GM10847 (cell line): ENCODE measurements around the gene ADAMTS2.

Experiments used
- POLR2A ChIP-seq: IDR thresholded peaks from 2 replicates; pipeline ENCODE4 v1.6.1; 2011; ENCODE audit not compliant: insufficient read length; ENCODE audit errors: extremely low read depth

ADAMTS2 gene

GRCh38 chr5:179251276-179251969 is 93.8 kb downstream of the ADAMTS2 start:
- no peak for TF ChIP-seq POLR2A

DNA sequence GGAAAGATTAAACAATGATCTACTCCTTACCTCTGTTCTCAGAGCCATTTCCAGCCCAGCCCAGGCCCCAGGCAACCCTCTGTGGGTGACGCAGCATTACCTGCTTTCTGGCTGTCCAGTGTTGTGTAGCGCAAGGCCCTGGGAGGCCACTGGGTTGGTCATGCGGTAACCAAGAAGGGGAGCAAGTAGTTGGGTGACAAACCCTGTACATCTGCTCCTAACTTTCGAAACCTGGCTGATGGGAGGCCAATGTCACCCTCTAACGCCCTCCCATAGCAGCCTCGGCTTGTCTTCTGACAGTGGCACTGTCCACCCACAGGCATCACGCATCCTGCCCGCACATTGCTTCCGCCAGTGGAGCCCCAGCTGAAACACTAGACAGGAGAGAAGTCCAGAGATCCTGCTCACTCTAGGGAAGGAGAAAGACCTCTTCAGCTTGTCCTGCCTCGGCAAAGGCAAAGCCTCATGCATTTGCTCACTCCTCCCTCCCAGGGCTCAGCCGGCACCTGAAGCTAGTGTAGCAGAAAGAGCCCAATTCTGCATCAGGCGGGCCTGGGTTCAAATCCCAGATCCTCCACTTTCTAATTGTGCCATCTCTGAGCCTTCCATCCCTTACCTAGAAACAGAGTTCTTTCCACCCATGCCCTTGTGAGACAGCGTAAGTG is 94.6 kb downstream of the ADAMTS2 start:
- TF ChIP-seq POLR2A: no peak

DNA sequence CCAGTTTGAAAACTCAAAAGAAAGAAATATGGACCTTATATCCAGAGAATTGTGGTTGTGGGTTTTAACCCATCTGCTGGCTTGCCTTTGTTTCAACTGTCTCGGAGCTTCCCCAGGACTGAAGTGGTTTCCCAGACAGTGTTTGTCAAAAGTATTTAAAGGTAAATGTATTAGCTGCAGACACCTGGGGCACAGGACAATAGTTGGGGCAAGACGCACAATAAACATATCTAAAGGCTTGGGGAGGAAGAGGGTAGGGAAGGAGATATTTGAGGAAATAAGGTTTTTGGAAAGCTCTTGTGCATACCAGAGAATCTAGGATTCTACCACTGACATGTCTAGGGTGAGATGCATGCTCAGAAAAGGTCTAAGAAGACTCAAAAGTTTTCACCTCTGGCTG is 99.0 kb downstream of the ADAMTS2 start:
- no peak for TF ChIP-seq POLR2A

DNA sequence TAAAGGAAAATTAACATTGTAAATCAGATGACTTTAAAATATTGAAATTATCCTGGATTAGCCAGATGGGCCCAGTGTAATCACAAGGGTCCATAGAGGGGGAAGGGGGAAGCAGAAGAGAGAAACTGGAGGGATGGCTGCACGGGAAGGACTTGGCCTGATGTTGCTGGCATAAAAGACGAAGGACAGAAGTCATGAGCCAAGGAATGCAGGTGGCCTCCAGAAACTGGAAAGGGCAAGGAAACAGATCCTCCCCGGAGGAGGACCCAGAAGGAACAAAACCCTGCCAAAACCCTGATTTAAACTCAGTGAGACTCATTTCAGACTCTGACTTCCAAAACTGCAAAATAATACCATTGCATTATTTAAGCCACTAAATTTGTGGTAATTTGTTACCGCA is 100.2 kb downstream of the ADAMTS2 start:
- TF ChIP-seq POLR2A: no peak

DNA sequence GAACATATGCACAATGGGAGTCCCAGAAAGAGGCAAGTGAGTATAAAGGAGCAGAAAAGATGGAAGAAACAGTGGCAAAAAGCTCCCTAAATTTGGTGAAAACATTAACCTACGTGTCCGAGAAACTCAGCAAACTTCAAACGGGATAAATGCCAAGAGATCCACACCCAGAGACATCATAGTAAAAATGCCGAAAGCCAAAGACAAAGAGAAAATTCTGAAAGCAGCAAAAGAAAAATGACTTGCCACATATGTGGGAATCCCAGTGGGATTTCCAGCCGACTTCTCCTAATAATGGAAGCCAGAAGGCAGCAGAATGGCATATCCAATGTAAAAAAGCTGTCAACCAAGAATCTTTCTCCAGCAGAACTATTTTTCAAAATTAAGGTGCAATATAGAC is 101.2 kb downstream of the ADAMTS2 start:
- TF ChIP-seq POLR2A: no peak

GRCh38 chr5:179243333-179243732 is 101.9 kb downstream of the ADAMTS2 start:
- no peak for TF ChIP-seq POLR2A

DNA sequence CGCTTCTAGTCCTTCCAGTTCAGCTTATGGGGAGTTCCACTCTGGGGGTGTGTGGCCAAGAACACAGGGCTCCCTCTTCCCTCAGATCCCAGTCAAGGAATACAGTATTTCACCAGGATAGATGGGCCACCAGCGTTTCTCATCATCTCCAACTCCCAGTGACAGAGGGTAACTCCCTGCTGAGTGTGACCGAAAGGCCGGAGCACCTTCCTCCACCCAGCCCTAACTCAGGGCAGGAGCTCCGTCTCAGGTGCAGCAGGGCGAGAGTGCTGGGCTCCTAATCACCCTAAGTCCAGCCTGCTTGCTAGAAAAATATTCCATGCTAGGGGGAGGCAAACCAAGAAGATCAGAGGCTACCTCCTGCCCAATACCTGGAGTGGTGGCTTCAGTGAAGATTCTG is 102.6 kb downstream of the ADAMTS2 start:
- no peak for TF ChIP-seq POLR2A

- TF ChIP-seq POLR2A: no peak
Measured at GRCh38 chr5:179241764-179242370, 103.4 kb downstream of the ADAMTS2 start.

- no peak for TF ChIP-seq POLR2A
Measured at GRCh38 chr5:179241175-179241574, 104.1 kb downstream of the ADAMTS2 start.

GRCh38 chr5:179240561-179240960 is 104.7 kb downstream of the ADAMTS2 start:
- TF ChIP-seq POLR2A: no peak

DNA sequence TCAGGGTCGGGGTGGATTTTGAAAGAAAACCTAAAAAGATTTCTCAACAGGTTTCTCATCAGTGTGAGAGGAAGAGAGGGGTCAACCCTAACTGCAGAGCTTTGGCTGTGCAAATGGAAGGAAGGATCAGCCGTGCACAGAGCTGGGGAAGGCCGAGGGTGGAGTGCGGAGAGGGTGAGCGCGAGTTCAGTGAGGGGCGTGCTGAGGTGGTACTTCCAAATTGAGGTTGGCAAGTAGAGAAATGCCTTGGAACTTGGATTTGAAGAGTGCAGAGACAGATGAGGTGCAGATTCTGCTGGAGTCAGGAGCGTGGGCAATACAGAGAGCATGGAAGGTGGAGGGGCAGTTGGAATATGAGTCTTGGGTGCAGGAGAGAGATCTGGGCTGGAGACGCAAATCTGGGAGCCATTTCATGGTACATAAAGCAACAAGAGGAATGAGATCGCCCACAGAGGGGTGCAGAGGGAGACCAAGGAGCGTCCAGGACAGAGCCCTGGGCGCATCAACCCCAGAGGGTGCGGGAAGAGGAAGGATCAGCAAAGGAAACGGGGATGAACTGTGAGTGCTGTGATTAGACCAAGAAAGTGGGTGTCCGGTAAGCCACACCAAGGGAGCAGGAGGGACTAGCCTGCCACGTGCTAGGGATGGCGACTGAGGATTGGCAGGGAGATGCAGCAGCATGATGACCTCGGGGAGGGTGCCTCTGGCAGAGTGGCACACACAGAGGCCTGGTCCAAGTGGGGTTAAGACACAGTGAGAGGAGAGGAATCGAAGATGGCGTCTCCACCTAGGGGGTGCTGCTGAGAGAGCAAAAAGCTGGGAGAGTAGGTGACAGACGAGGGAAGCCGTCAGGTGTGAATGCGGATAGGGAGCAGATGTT is 105.8 kb downstream of the ADAMTS2 start:
- TF ChIP-seq POLR2A: no peak

- no peak for TF ChIP-seq POLR2A
Measured at GRCh38 chr5:179238628-179238970, 106.7 kb downstream of the ADAMTS2 start.

DNA sequence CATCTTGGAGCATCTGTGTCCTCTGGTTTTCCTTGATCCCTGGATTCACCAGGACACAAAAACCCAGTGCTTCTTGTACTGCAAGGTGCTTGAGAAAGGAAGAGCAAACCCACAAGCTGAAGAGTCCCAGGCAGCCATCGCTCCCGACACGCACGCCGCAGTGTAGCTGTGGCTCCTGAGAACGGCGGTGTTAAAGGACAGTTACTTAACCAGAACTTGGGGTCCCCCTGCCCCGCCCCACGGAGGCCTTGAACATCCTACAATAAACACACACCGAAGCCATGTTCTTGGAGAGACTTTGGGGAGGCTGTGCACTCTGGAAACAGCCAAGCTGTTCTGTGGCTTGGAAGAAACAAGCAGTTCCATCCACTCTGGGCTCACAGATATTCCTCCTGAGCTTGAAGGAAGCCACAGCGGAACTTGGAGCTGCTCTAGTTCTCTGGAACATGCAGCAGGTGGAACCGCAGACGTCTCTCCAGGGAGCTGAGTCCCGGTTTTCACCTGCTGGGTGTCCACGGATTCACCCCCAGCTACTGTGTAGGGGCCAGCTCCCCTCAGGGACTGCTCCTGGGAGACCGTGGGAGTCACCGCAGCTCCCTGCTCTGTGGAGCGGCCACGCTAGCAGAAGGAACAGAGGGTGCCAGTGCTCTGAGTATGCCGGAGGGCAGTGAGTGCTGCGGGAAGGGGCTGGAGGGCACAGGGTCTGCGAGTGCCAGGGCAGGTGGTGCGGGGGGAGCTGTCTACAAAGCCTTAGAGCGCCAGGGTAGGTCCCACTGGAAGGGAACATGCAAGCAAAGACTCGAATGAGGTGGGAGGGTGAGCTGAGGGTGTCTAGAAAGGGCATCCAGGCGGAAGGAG is 107.3 kb downstream of the ADAMTS2 start:
- TF ChIP-seq POLR2A: no peak

- TF ChIP-seq POLR2A: no peak
Measured at GRCh38 chr5:179235416-179236400, 109.6 kb downstream of the ADAMTS2 start.

DNA sequence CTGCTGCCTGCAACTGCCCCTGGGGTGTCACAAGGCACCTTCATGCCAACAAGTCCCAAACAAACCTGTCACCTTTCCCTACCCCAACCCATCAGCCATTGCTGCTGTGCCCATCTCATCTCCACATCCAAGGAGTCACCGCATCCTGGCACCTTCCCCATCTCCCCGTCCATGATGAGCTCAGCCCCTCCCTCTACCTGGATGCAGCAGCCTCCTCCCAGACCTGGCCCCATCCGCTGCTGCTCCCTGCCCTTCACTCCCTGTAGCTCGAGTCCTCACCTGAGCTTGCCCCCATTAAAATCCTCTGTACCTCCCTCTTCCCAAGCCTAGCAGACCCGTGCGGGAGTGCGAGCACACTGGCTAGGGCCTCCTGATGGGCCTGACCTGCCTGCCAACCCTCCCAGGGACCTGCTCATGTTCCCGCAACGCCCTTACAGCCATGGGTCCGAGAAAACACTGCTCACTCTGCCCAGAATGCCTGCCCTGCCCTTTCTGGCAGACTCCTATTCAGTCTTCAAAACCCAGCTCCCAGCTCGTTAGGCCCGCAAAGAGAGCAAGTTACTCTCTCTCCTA is 110.6 kb downstream of the ADAMTS2 start:
- TF ChIP-seq POLR2A: no peak
